Fibroblast of mammary gland (primary cell): Measurements from ENCODE around the gene SPARCL1.
"Not testable (repeated sequence)": the region's sequence is repeated elsewhere in the genome, so short reads cannot be mapped to it uniquely, and the experiment has no call there.

ENCODE experiments used
- DNase-seq: peaks from one replicate; pipeline ENCODE4 v3.0.0-alpha.2; 2010; ENCODE audit warnings: low read depth
- H3K4me3 ChIP-seq: 2 replicates; pipeline ENCODE4 v1.5.1; 2011; ENCODE audit warnings: low read depth, mild to moderate bottlenecking, low read length, moderate library complexity; ENCODE audit not compliant: control insufficient read depth
- TF ChIP-seq, protein P1 (sequence below): conservative IDR thresholded peaks from 2 replicates; pipeline ENCODE4 v1.5.1; 2011; ENCODE audit warnings: low read depth, low read length, inconsistent platforms; ENCODE audit not compliant: control insufficient read depth, insufficient read depth

Gene SPARCL1

DNA sequence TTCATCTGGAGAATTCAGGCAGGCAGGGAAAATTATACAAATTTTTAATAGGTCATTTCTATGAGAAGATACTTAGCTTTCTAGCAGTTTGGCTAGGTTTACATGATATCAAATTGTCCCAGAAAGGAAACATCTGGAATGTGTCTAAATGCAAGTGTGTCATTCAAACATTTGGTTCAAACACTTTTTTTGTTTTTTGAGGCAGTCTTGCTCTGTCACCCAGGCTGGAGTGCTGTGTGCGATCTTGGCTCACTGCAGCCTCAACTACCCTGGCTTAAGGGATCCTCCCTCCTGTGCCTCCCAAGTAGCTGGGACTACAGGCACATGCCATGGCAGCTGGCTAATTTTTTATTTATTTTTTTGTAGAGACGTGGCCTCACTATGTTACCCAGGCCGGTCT lies 31.6 kb downstream of the SPARCL1 start:
- H3K4me3 ChIP-seq: no peak overlapping the region
- no peak for DNase-seq
- TF ChIP-seq, protein P1, sequence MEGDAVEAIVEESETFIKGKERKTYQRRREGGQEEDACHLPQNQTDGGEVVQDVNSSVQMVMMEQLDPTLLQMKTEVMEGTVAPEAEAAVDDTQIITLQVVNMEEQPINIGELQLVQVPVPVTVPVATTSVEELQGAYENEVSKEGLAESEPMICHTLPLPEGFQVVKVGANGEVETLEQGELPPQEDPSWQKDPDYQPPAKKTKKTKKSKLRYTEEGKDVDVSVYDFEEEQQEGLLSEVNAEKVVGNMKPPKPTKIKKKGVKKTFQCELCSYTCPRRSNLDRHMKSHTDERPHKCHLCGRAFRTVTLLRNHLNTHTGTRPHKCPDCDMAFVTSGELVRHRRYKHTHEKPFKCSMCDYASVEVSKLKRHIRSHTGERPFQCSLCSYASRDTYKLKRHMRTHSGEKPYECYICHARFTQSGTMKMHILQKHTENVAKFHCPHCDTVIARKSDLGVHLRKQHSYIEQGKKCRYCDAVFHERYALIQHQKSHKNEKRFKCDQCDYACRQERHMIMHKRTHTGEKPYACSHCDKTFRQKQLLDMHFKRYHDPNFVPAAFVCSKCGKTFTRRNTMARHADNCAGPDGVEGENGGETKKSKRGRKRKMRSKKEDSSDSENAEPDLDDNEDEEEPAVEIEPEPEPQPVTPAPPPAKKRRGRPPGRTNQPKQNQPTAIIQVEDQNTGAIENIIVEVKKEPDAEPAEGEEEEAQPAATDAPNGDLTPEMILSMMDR: no peak

GRCh38 chr4:87497159-87497558 lies 32.0 kb downstream of the SPARCL1 start:
- H3K4me3 ChIP-seq: no peak overlapping the region
- peak; percentile 25 for DNase-seq
- TF ChIP-seq, protein P1: peak; percentile 53

- DNase-seq: no peak
- H3K4me3 ChIP-seq: no peak overlapping the region
- TF ChIP-seq, protein P1: no peak
These were observed 36.1 kb downstream of the SPARCL1 start for GRCh38 chr4:87493115-87493514.

DNA sequence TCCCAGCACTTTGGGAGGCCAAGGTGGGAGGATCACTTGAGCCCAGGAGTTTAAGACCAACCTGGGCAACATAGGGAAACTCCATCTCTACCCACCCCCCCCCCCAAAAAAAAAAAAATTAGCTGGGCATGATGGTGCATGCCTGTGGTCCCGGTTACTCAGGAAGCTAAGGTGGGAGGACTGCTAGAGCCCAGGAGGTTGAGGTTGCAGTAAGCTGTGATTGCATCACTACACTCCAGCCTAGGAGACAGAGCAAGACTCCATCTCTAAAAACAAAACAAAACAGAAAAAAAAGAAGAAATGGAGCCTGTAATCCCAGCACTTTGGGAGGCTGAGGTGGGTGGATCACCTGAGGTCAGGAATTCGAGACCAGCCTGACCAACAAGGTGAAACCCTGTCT lies 37.3 kb downstream of the SPARCL1 start:
- not testable (repeated sequence) for H3K4me3 ChIP-seq, DNase-seq

DNA sequence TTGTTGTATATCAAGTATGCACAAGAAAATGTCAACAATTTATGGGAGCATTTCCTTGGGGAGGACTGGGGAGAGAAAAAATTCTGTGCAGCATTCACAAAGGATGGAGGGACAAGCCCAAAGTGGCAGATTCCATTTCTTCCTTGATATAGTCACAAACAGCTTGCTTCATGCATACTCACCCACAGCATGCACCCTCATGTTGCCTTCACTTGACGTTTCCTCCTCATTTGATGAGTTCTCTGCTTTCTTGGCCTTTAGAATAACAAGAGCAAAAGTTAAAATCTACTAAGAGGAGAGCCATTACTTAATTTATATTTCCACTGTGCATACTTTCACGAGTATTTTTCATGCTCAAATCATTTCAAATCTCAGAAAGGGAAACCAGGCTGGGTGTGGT lies 37.7 kb downstream of the SPARCL1 start:
- H3K4me3 ChIP-seq: no peak overlapping the region
- TF ChIP-seq, protein P1: no peak
- no peak for DNase-seq

- no peak overlapping the region for H3K4me3 ChIP-seq
- no peak for DNase-seq
- TF ChIP-seq, protein P1: no peak
These were observed 38.4 kb downstream of the SPARCL1 start for GRCh38 chr4:87490664-87491369.

- peak; percentile 36 for DNase-seq
- H3K4me3 ChIP-seq: no peak overlapping the region
- TF ChIP-seq, protein P1: no peak
These were observed 39.5 kb downstream of the SPARCL1 start for GRCh38 chr4:87489678-87490077.

DNA sequence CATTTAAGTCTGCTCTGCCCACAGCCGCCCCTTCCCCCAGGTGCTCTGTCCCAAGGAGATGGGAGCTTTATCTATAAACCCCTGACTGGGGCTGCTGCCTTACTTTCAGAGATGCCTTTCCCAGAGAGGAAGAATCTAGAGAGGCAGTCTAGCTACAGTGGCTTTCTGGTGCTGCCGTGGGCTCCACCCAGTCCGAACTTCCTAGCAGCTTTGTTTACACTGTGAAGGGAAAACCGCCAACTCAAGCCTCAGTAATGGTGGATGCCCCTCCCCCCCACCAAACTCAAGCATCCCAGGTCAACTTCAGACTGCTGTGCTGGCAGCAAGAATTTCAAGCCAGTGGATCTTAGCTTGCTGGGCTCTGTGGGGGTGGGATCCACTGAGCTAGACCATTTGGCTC lies 40.5 kb downstream of the SPARCL1 start:
- H3K4me3 ChIP-seq, DNase-seq: not testable (repeated sequence)

DNA sequence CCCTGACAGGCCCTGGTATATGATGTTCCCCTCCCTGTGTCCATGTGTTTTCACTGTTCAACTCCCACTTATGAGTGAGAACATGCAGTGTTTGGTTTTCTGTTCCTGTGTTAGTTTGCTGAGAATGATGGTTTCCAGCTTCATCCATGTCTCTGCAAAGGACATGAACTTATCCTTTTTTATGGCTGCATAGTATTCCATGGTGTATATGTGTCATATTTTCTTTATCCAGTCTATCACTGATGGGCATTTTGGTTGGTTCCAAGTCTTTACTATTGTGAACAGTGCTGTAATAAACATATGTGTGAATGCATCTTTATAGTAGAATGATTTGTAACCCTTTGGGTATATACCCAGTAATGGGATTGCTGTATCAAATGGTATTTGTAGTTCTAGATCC lies 45.9 kb downstream of the SPARCL1 start:
- not testable (repeated sequence) for DNase-seq, H3K4me3 ChIP-seq
